Mesenchymal stem cell (in vitro differentiated cells and primary cell): ENCODE measurements around the gene SECISBP2L.

Experiments
- DNase-seq: peaks from one replicate; pipeline ENCODE4 v3.0.0-alpha.2; 2013
- H2AFZ ChIP-seq: one replicate; pipeline ENCODE4 v1.6.1; 2013; ENCODE audit warnings: low read depth, mild to moderate bottlenecking, control low read depth, inconsistent platforms, low read length, moderate library complexity
- H2AK5ac ChIP-seq: 2 replicates; pipeline ENCODE4 v1.6.1; 2013; ENCODE audit warnings: low read length, moderate library complexity, mild to moderate bottlenecking, inconsistent platforms; ENCODE audit not compliant: severe bottlenecking
- H2BK120ac ChIP-seq: one replicate; pipeline ENCODE4 v1.6.1; 2013; ENCODE audit warnings: low read depth, mild to moderate bottlenecking, inconsistent platforms, low read length, moderate library complexity
- H2BK12ac ChIP-seq, 2 experiments: one replicate each; pipeline ENCODE4 v1.6.1; 2013; ENCODE audit warnings: inconsistent platforms in 2 of 2, low read length in 2 of 2, mild to moderate bottlenecking in 2 of 2, moderate library complexity in 2 of 2, control low read depth in 1 of 2
- H2BK15ac ChIP-seq: one replicate; pipeline ENCODE4 v1.6.1; 2013; ENCODE audit warnings: mild to moderate bottlenecking, low read depth, inconsistent platforms; ENCODE audit not compliant: poor library complexity, severe bottlenecking
- H2BK5ac ChIP-seq: 2 replicates; pipeline ENCODE4 v1.6.1; 2013; ENCODE audit warnings: low read depth, mild to moderate bottlenecking, low read length, control low read depth, inconsistent platforms; ENCODE audit not compliant: poor library complexity, severe bottlenecking
- H3K14ac ChIP-seq, 2 experiments: one replicate each; pipeline ENCODE4 v1.6.1; 2013; ENCODE audit warnings: inconsistent platforms in 2 of 2, low read length in 2 of 2, control low read depth in 1 of 2, mild to moderate bottlenecking in 1 of 2, moderate library complexity in 1 of 2
- H3K18ac ChIP-seq, 2 experiments: one replicate each; pipeline ENCODE4 v1.6.1; 2013; ENCODE audit warnings: inconsistent platforms in 2 of 2, low read length in 2 of 2, control low read depth in 1 of 2, low read depth in 1 of 2, mild to moderate bottlenecking in 1 of 2
- H3K23ac ChIP-seq, 2 experiments: one replicate each; pipeline ENCODE4 v1.6.1; 2013; ENCODE audit warnings: inconsistent platforms in 2 of 2, low read length in 2 of 2, mild to moderate bottlenecking in 2 of 2, moderate library complexity in 2 of 2, control low read depth in 1 of 2
- H3K27ac ChIP-seq: 2 replicates; pipeline ENCODE4 v1.5.1; 2013; ENCODE audit warnings: mild to moderate bottlenecking, moderate library complexity, low read length, control low read depth, inconsistent platforms; ENCODE audit not compliant: poor library complexity, severe bottlenecking
- H3K27me3 ChIP-seq, 2 experiments: 2 replicates each; pipeline versions ENCODE4 v1.6.1 to v1.7.0; 2013; ENCODE audit warnings: low read length in 2 of 2, mild to moderate bottlenecking in 2 of 2, moderate library complexity in 2 of 2, control low read depth in 1 of 2, inconsistent platforms in 1 of 2; ENCODE audit not compliant: control insufficient read depth in 1 of 2, insufficient read depth in 1 of 2
- H3K36me3 ChIP-seq, 2 experiments: 2 replicates each; pipeline versions ENCODE4 v1.6.1 to v1.7.0; 2013; ENCODE audit warnings: low read length in 2 of 2, control low read depth in 1 of 2, inconsistent platforms in 1 of 2, low read depth in 1 of 2, mild to moderate bottlenecking in 1 of 2; ENCODE audit not compliant: insufficient read depth in 2 of 2, control insufficient read depth in 1 of 2
- H3K4ac ChIP-seq, 2 experiments: one replicate each; pipeline ENCODE4 v1.6.1; 2013; ENCODE audit warnings: inconsistent platforms in 2 of 2, low read length in 2 of 2, mild to moderate bottlenecking in 2 of 2, moderate library complexity in 2 of 2, control low read depth in 1 of 2, low read depth in 1 of 2
- H3K4me1 ChIP-seq: 2 replicates; pipeline ENCODE4 v1.6.1; 2013; ENCODE audit warnings: low read depth, low read length, control low read depth; ENCODE audit not compliant: control insufficient read depth, insufficient read depth
- H3K4me2 ChIP-seq: 2 replicates; pipeline ENCODE4 v1.6.1; 2013; ENCODE audit warnings: low read length, mild to moderate bottlenecking, inconsistent platforms; ENCODE audit not compliant: poor library complexity, severe bottlenecking
- H3K4me3 ChIP-seq, 2 experiments: 2 replicates each; pipeline versions ENCODE4 v1.5.1 to v1.7.0; 2013; ENCODE audit warnings: low read length in 2 of 2, mild to moderate bottlenecking in 2 of 2, control low read depth in 1 of 2, low read depth in 1 of 2; ENCODE audit not compliant: insufficient read depth in 1 of 2
- H3K79me1 ChIP-seq: replicated peaks from 2 replicates; pipeline ENCODE4 v1.6.1; 2013; ENCODE audit warnings: mild to moderate bottlenecking, control low read depth, low read length, inconsistent platforms; ENCODE audit not compliant: poor library complexity, severe bottlenecking
- H3K9ac ChIP-seq: 2 replicates; pipeline ENCODE4 v1.7.0; 2013; ENCODE audit warnings: mild to moderate bottlenecking, low read length, moderate library complexity
- H3K9me3 ChIP-seq: 2 replicates; pipeline ENCODE4 v1.7.0; 2013; ENCODE audit warnings: mild to moderate bottlenecking, low read length; ENCODE audit not compliant: control insufficient read depth
- H4K8ac ChIP-seq: one replicate; pipeline ENCODE4 v1.6.1; 2013; ENCODE audit warnings: inconsistent platforms, mild to moderate bottlenecking, low read length, moderate library complexity
- H4K91ac ChIP-seq: one replicate; pipeline ENCODE4 v1.6.1; 2013; ENCODE audit warnings: mild to moderate bottlenecking, low read length, inconsistent platforms
- WGBS: methylation state at CpG from one replicate; pipeline ENCODE4 v1.1.7; 2013; ENCODE audit warnings: mixed read lengths; 5-methylcytosine and 5-hydroxymethylcytosine counted together

The SECISBP2L gene

GRCh38 chr15:49066372-49066771, 20.1 kb upstream of the SECISBP2L start:
- Histone ChIP-seq H3K79me1 (no peaks in the 10 kb centered on the region), H2BK15ac (no peak overlapping the region), H3K14ac (no peak overlapping the region), H3K9me3 (no peaks in the 10 kb centered on the region), H4K8ac (no peak overlapping the region), H2BK120ac (no peak overlapping the region), H3K4ac (no peak overlapping the region), H2BK5ac (no peak overlapping the region), H2AFZ (no peak overlapping the region), H3K4me3 (no peak overlapping the region), H2BK12ac (no peak overlapping the region), H3K27ac (no peak overlapping the region), H3K4me2 (no peak overlapping the region), H3K18ac (no peak overlapping the region), H3K23ac (no peak overlapping the region), H3K4me1 (no peaks in the 10 kb centered on the region), H3K9ac (no peak overlapping the region), H4K91ac (no peak overlapping the region), H3K36me3 (no peaks in the 10 kb centered on the region), H3K27me3 (no peaks in the 10 kb centered on the region), H2AK5ac (no peak overlapping the region)
- 37% methylated on average over 2 of the region's 2 CpGs for WGBS
- DNase-seq: no peak

DNA sequence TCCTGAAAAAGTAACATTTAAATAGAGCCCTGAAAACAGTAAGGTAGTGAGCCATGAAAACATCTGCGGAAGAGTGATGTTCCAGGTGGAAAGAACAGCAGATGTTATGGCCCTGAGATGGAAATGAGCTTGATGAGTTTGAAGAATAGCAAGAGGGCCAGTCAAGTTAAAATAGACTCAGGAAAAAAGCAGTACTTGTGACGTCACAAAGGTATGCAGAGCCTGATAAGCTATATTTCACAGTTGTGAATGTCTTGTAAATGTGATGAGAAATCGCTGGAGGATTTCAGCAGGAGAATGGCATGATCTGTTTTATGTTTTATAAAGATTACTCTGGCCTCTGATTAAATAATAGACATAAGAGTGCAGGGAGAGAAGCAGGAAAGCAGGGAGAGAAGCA, 18.6 kb upstream of the SECISBP2L start:
- H2BK15ac ChIP-seq: no peak overlapping the region
- peaks cover 1% of the 10 kb centered on the region for H3K4me1 ChIP-seq
- no peak overlapping the region for H2AK5ac ChIP-seq
- H2BK120ac ChIP-seq: no peak overlapping the region
- H3K4ac ChIP-seq: no peak overlapping the region
- H2BK12ac ChIP-seq: no peak overlapping the region
- no peak overlapping the region for H2AFZ ChIP-seq
- no peaks in the 10 kb centered on the region for H3K9me3 ChIP-seq
- WGBS: 91% methylated on average over 3 of the region's 3 CpGs
- no peak for DNase-seq
- no peak overlapping the region for H3K9ac ChIP-seq
- no peaks in the 10 kb centered on the region for H3K79me1 ChIP-seq
- H4K91ac ChIP-seq: no peak overlapping the region
- H3K14ac ChIP-seq: no peak overlapping the region
- H4K8ac ChIP-seq: no peak overlapping the region
- H3K23ac ChIP-seq: no peak overlapping the region
- no peak overlapping the region for H2BK5ac ChIP-seq
- no peak overlapping the region for H3K4me3 ChIP-seq
- no peak overlapping the region for H3K4me2 ChIP-seq
- no peak overlapping the region for H3K27ac ChIP-seq
- H3K18ac ChIP-seq: no peak overlapping the region
- H3K36me3 ChIP-seq: no peaks in the 10 kb centered on the region
- H3K27me3 ChIP-seq: no peaks in the 10 kb centered on the region

- H3K79me1 ChIP-seq: no peaks in the 10 kb centered on the region
- DNase-seq: no peak
- H2AFZ ChIP-seq: no peak overlapping the region
- no peaks in the 10 kb centered on the region for H3K9me3 ChIP-seq
- H2AK5ac ChIP-seq: no peak overlapping the region
- no peak overlapping the region for H2BK120ac ChIP-seq
- no peak overlapping the region for H4K91ac ChIP-seq
- no peak overlapping the region for H3K4ac ChIP-seq
- no peak overlapping the region for H2BK15ac ChIP-seq
- peaks cover 1% of the 10 kb centered on the region for H3K4me1 ChIP-seq
- 48% methylated on average over 2 of the region's 3 CpGs for WGBS
- no peak overlapping the region for H3K27ac ChIP-seq
- no peak overlapping the region for H3K14ac ChIP-seq
- no peak overlapping the region for H2BK12ac ChIP-seq
- H3K9ac ChIP-seq: no peak overlapping the region
- H3K18ac ChIP-seq: no peak overlapping the region
- no peak overlapping the region for H2BK5ac ChIP-seq
- H3K36me3 ChIP-seq: no peaks in the 10 kb centered on the region
- H3K4me3 ChIP-seq: no peak overlapping the region
- H3K27me3 ChIP-seq: no peaks in the 10 kb centered on the region
- H3K23ac ChIP-seq: no peak overlapping the region
- H4K8ac ChIP-seq: no peak overlapping the region
- H3K4me2 ChIP-seq: no peak overlapping the region
Measured at GRCh38 chr15:49064281-49064653, 18.0 kb upstream of the SECISBP2L start.

DNA sequence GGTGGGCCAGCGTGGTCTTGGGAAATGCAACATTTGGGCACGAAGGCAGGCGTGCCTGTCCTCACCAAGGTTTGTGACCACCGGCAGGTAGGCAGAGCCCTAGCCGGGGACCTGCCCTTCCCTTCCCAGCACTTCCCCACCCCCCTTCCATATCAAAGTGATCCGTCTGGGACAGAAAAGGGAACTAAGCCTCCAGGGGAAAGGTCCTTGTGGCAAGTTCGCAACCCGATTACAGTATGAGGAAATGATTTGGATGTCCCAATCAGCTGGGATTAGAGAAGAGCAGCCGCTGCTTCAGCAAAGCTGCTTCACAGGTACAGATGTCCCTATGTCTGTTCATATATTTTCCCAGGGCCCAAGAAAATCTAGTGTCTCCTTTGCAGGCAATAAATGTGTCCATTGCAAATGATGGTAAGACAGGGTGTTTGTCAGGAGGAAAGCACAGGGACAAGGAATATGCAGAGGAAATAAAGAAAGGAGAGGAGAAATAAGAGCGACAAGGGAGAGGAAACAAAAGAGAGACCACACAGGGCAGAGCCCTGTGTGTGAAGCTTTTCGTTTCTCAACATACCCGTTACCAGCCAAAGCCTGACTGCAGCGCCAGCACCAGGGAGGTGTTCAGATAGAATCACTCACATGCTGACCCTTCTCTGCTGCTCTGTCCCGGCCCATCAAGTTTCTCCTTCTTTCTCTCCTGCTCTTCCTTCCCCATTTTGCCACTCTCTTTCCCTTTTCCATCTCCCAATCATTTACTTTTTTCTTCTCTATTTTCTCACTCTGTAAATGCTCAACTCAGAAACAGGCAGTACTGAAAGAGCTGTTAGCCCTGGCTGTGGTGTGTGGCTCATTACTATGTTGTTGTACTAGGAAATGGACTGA, 17.4 kb upstream of the SECISBP2L start:
- no peaks in the 10 kb centered on the region for H3K27me3 ChIP-seq
- H3K27ac ChIP-seq: no peak overlapping the region
- no peak overlapping the region for H3K9ac ChIP-seq
- no peak overlapping the region for H4K91ac ChIP-seq
- H3K4me3 ChIP-seq: no peak overlapping the region
- no peak overlapping the region for H3K4me2 ChIP-seq
- no peak for DNase-seq
- no peak overlapping the region for H3K14ac ChIP-seq
- H2BK120ac ChIP-seq: no peak overlapping the region
- peaks cover 1% of the 10 kb centered on the region for H3K4me1 ChIP-seq
- no peak overlapping the region for H4K8ac ChIP-seq
- no peaks in the 10 kb centered on the region for H3K79me1 ChIP-seq
- no peak overlapping the region for H2AK5ac ChIP-seq
- H3K36me3 ChIP-seq: no peaks in the 10 kb centered on the region
- H2BK12ac ChIP-seq: no peak overlapping the region
- 63% methylated on average over 14 of the region's 14 CpGs for WGBS
- no peak overlapping the region for H2BK15ac ChIP-seq
- no peaks in the 10 kb centered on the region for H3K9me3 ChIP-seq
- H2BK5ac ChIP-seq: no peak overlapping the region
- H2AFZ ChIP-seq: peak overlapping the region; percentile 10
- H3K4ac ChIP-seq: no peak overlapping the region
- no peak overlapping the region for H3K23ac ChIP-seq
- H3K18ac ChIP-seq: no peak overlapping the region
